Mesendoderm (in vitro differentiated cells): ENCODE measurements around the gene SPATA7.
"Not testable (repeated sequence)": the region's sequence is repeated elsewhere in the genome, so short reads cannot be mapped to it uniquely, and the experiment has no call there.

Source experiments
- DNase-seq: peaks from one replicate; pipeline ENCODE4 v3.0.0; 2013
- H2AK5ac ChIP-seq: 2 replicates; pipeline ENCODE4 v1.6.1; 2013; ENCODE audit warnings: low read length, inconsistent platforms
- H2BK120ac ChIP-seq: 2 replicates; pipeline ENCODE4 v1.6.1; 2013; ENCODE audit warnings: low read depth, mild to moderate bottlenecking, low read length, moderate library complexity, mixed read lengths
- H2BK15ac ChIP-seq: replicated peaks from 2 replicates; pipeline ENCODE4 v1.6.1; 2013; ENCODE audit warnings: low read depth, mild to moderate bottlenecking, moderate library complexity
- H2BK5ac ChIP-seq: 2 replicates; pipeline ENCODE4 v1.6.1; 2013; ENCODE audit warnings: low read length, inconsistent platforms
- H3K18ac ChIP-seq: 2 replicates; pipeline ENCODE4 v1.6.1; 2013; ENCODE audit warnings: mild to moderate bottlenecking, low read length, mixed read lengths
- H3K23ac ChIP-seq: one replicate; pipeline ENCODE4 v1.6.1; 2013; ENCODE audit warnings: low read length
- H3K27ac ChIP-seq: 2 replicates; pipeline ENCODE4 v1.5.1; 2013; ENCODE audit warnings: low read depth, mild to moderate bottlenecking, inconsistent platforms, low read length, moderate library complexity
- H3K27me3 ChIP-seq: 2 replicates; pipeline ENCODE4 v1.6.1; 2013; ENCODE audit warnings: low read length, control low read depth, mild to moderate bottlenecking, inconsistent platforms; ENCODE audit not compliant: insufficient read depth, poor library complexity
- H3K36me3 ChIP-seq: 2 replicates; pipeline ENCODE4 v1.6.1; 2013; ENCODE audit warnings: low read length, inconsistent platforms; ENCODE audit not compliant: control insufficient read depth, insufficient read depth
- H3K4ac ChIP-seq: one replicate; pipeline ENCODE4 v1.6.1; 2013; ENCODE audit warnings: low read depth, mild to moderate bottlenecking, low read length, moderate library complexity
- H3K4me1 ChIP-seq: 2 replicates; pipeline ENCODE4 v1.6.1; 2013; ENCODE audit warnings: low read depth, low read length, inconsistent platforms; ENCODE audit not compliant: control insufficient read depth
- H3K4me2 ChIP-seq: 2 replicates; pipeline ENCODE4 v1.6.1; 2013; ENCODE audit warnings: low read length
- H3K4me3 ChIP-seq: 2 replicates; pipeline ENCODE4 v1.5.1; 2013; ENCODE audit warnings: mild to moderate bottlenecking, low read length
- H3K56ac ChIP-seq: one replicate; pipeline ENCODE4 v1.6.1; 2013; ENCODE audit warnings: low read length
- H3K79me1 ChIP-seq: 2 replicates; pipeline ENCODE4 v1.6.1; 2013; ENCODE audit warnings: low read length, inconsistent platforms
- H3K79me2 ChIP-seq: 2 replicates; pipeline ENCODE4 v1.6.1; 2013; ENCODE audit warnings: mild to moderate bottlenecking, low read length; ENCODE audit not compliant: control insufficient read depth, insufficient read depth
- H3K9ac ChIP-seq: 2 replicates; pipeline ENCODE4 v1.6.1; 2013; ENCODE audit warnings: low read length, inconsistent platforms
- H4K5ac ChIP-seq: one replicate; pipeline ENCODE4 v1.6.1; 2013; ENCODE audit warnings: low read length
- H4K8ac ChIP-seq: one replicate; pipeline ENCODE4 v1.6.1; 2013; ENCODE audit warnings: low read depth, mild to moderate bottlenecking, control low read depth, low read length, moderate library complexity
- WGBS: extraction: QIAGEN DNeasy Blood & Tissue Kit; methylation state at CpG from one replicate; pipeline ENCODE4 v1.1.7; 2013; ENCODE audit warnings: low lambda C conversion rate, missing lambda C conversion rate; ENCODE audit not compliant: insufficient coverage; ENCODE audit errors: extremely low coverage; 5-methylcytosine and 5-hydroxymethylcytosine counted together

The SPATA7 gene

GRCh38 chr14:88364710-88365413 lies 20.6 kb upstream of the SPATA7 start:
- H2BK15ac ChIP-seq: no peak overlapping the region
- no peak overlapping the region for H3K9ac ChIP-seq
- H2AK5ac ChIP-seq: no peak overlapping the region
- H4K8ac ChIP-seq: no peak overlapping the region
- no peak overlapping the region for H3K4ac ChIP-seq
- peak; percentile 44 for DNase-seq
- no peaks in the 10 kb centered on the region for H3K79me2 ChIP-seq
- H3K79me1 ChIP-seq: no peaks in the 10 kb centered on the region
- no peak overlapping the region for H2BK120ac ChIP-seq
- H3K23ac ChIP-seq: no peak overlapping the region
- H3K4me3 ChIP-seq: no peak overlapping the region
- no CpG with 5 or more reads among the region's 4 CpGs for WGBS
- H3K4me1 ChIP-seq: no peaks in the 10 kb centered on the region
- H3K27me3 ChIP-seq: no peaks in the 10 kb centered on the region
- H3K4me2 ChIP-seq: no peak overlapping the region
- no peak overlapping the region for H2BK5ac ChIP-seq
- no peak overlapping the region for H3K27ac ChIP-seq
- no peak overlapping the region for H4K5ac ChIP-seq
- H3K56ac ChIP-seq: no peak overlapping the region
- H3K36me3 ChIP-seq: no peaks in the 10 kb centered on the region
- no peak overlapping the region for H3K18ac ChIP-seq

- H4K5ac ChIP-seq: no peak overlapping the region
- no peak overlapping the region for H3K9ac ChIP-seq
- H3K23ac ChIP-seq: no peak overlapping the region
- H3K36me3 ChIP-seq: no peaks in the 10 kb centered on the region
- H2BK120ac ChIP-seq: no peak overlapping the region
- H3K79me2 ChIP-seq: no peaks in the 10 kb centered on the region
- no peak for DNase-seq
- no peaks in the 10 kb centered on the region for H3K79me1 ChIP-seq
- no CpG with 5 or more reads among the region's 1 CpG for WGBS
- no peak overlapping the region for H4K8ac ChIP-seq
- H2BK15ac ChIP-seq: no peak overlapping the region
- H3K56ac ChIP-seq: no peak overlapping the region
- H2BK5ac ChIP-seq: no peak overlapping the region
- no peak overlapping the region for H2AK5ac ChIP-seq
- no peak overlapping the region for H3K27ac ChIP-seq
- H3K27me3 ChIP-seq: no peaks in the 10 kb centered on the region
- no peak overlapping the region for H3K4me2 ChIP-seq
- no peak overlapping the region for H3K4me3 ChIP-seq
- no peak overlapping the region for H3K18ac ChIP-seq
- H3K4ac ChIP-seq: no peak overlapping the region
- H3K4me1 ChIP-seq: no peaks in the 10 kb centered on the region
Measured at GRCh38 chr14:88369496-88369895, 16.0 kb upstream of the SPATA7 start.

- Histone ChIP-seq H4K8ac (no peak overlapping the region), H3K36me3 (no peaks in the 10 kb centered on the region), H2AK5ac (no peak overlapping the region), H2BK120ac (no peak overlapping the region), H4K5ac (no peak overlapping the region), H2BK15ac (no peak overlapping the region), H3K27ac (no peak overlapping the region), H2BK5ac (no peak overlapping the region), H3K79me1 (no peaks in the 10 kb centered on the region), H3K4me2 (no peak overlapping the region), H3K4me3 (no peak overlapping the region), H3K56ac (no peak overlapping the region), H3K4me1 (no peaks in the 10 kb centered on the region), H3K79me2 (no peaks in the 10 kb centered on the region), H3K27me3 (no peaks in the 10 kb centered on the region), H3K9ac (no peak overlapping the region), H3K4ac (no peak overlapping the region), H3K23ac (no peak overlapping the region), H3K18ac (no peak overlapping the region)
- peak; percentile 19 for DNase-seq
- WGBS: no CpG with 5 or more reads among the region's 5 CpGs
Measured at GRCh38 chr14:88379706-88380343, 5.6 kb upstream of the SPATA7 start.

GRCh38 chr14:88380405-88380804 lies 5.1 kb upstream of the SPATA7 start:
- DNase-seq: no peak
- no peak overlapping the region for H3K4me3 ChIP-seq
- no peaks in the 10 kb centered on the region for H3K4me1 ChIP-seq
- no peak overlapping the region for H3K56ac ChIP-seq
- no CpG with 5 or more reads among the region's 3 CpGs for WGBS
- H2BK15ac ChIP-seq: no peak overlapping the region
- H4K5ac ChIP-seq: no peak overlapping the region
- H3K36me3 ChIP-seq: no peaks in the 10 kb centered on the region
- no peaks in the 10 kb centered on the region for H3K79me2 ChIP-seq
- no peak overlapping the region for H2BK120ac ChIP-seq
- no peak overlapping the region for H3K4ac ChIP-seq
- H3K27ac ChIP-seq: no peak overlapping the region
- H2BK5ac ChIP-seq: no peak overlapping the region
- H2AK5ac ChIP-seq: no peak overlapping the region
- no peak overlapping the region for H3K9ac ChIP-seq
- no peak overlapping the region for H3K18ac ChIP-seq
- H3K79me1 ChIP-seq: no peaks in the 10 kb centered on the region
- H3K27me3 ChIP-seq: no peaks in the 10 kb centered on the region
- H4K8ac ChIP-seq: no peak overlapping the region
- H3K23ac ChIP-seq: no peak overlapping the region
- H3K4me2 ChIP-seq: no peak overlapping the region

- not testable (repeated sequence) for H3K4ac ChIP-seq, H3K27me3 ChIP-seq, H2BK5ac ChIP-seq, H2AK5ac ChIP-seq, H3K9ac ChIP-seq, H3K36me3 ChIP-seq, H3K56ac ChIP-seq, H3K4me2 ChIP-seq, H4K8ac ChIP-seq, H3K18ac ChIP-seq, H3K23ac ChIP-seq, H3K4me1 ChIP-seq, H2BK15ac ChIP-seq, H4K5ac ChIP-seq, H2BK120ac ChIP-seq, H3K27ac ChIP-seq, H3K4me3 ChIP-seq, H3K79me1 ChIP-seq, DNase-seq, H3K79me2 ChIP-seq
- no CpG with 5 or more reads among the region's 12 CpGs for WGBS
Measured at GRCh38 chr14:88381634-88382033, 3.8 kb upstream of the SPATA7 start.
